Neuronal stem cell (in vitro differentiated cells): ENCODE data around the gene APBB1.
A peak's percentile ranks its signal among the peaks of the same experiment; 100 is the strongest.

Source experiments
- DNase-seq: peaks from one replicate; pipeline ENCODE4 v3.0.0-alpha.2; 2013; ENCODE audit warnings: low spot score
- H2AFZ ChIP-seq: one replicate; pipeline ENCODE4 v1.6.1; 2013; ENCODE audit warnings: mild to moderate bottlenecking, low read length, inconsistent platforms
- H2AK5ac ChIP-seq: 2 replicates; pipeline ENCODE4 v1.6.1; 2013; ENCODE audit warnings: low read depth, mild to moderate bottlenecking, inconsistent platforms, low read length, moderate library complexity, mixed read lengths
- H2BK120ac ChIP-seq: 2 replicates; pipeline ENCODE4 v1.6.1; 2013; ENCODE audit warnings: low read depth, mild to moderate bottlenecking, inconsistent platforms, low read length, moderate library complexity, mixed read lengths
- H2BK12ac ChIP-seq: one replicate; pipeline ENCODE4 v1.6.1; 2013; ENCODE audit warnings: low read length, inconsistent platforms
- H2BK15ac ChIP-seq: 2 replicates; pipeline ENCODE4 v1.6.1; 2013; ENCODE audit warnings: mild to moderate bottlenecking, low read length, inconsistent platforms, mixed read lengths
- H2BK5ac ChIP-seq: one replicate; pipeline ENCODE4 v1.6.1; 2013; ENCODE audit warnings: inconsistent platforms, mild to moderate bottlenecking, low read length, moderate library complexity
- H3K14ac ChIP-seq: one replicate; pipeline ENCODE4 v1.6.1; 2013; ENCODE audit warnings: low read length, inconsistent platforms
- H3K18ac ChIP-seq: 2 replicates; pipeline ENCODE4 v1.6.1; 2013; ENCODE audit warnings: low read length, inconsistent platforms
- H3K23ac ChIP-seq: 2 replicates; pipeline ENCODE4 v1.6.1; 2013; ENCODE audit warnings: low read depth, mild to moderate bottlenecking, mixed read lengths, low read length, inconsistent platforms; ENCODE audit not compliant: poor library complexity
- H3K27ac ChIP-seq: replicated peaks from 3 replicates; pipeline ENCODE4 v1.5.1; 2013; ENCODE audit warnings: low read length, inconsistent platforms
- H3K27me3 ChIP-seq, 3 experiments: 2 replicates each; pipeline ENCODE4 v1.6.1; 2013; ENCODE audit warnings: low read length in 3 of 3, mild to moderate bottlenecking in 2 of 3, inconsistent platforms in 1 of 3, low read depth in 1 of 3, mixed read lengths in 1 of 3, moderate library complexity in 1 of 3; ENCODE audit not compliant: control insufficient read depth in 3 of 3, insufficient read depth in 3 of 3
- H3K36me3 ChIP-seq, 2 donors: replicated peaks in 1 of 2; 2 replicates each; pipeline ENCODE4 v1.6.1; 2013; ENCODE audit warnings: low read length in 2 of 2; ENCODE audit not compliant: control insufficient read depth in 2 of 2, insufficient read depth in 2 of 2
- H3K4ac ChIP-seq: 2 replicates; pipeline ENCODE4 v1.6.1; 2013; ENCODE audit warnings: inconsistent platforms, mild to moderate bottlenecking, low read length, moderate library complexity
- H3K4me1 ChIP-seq, 2 donors: 1 replicate in 1 of 2; 2 replicates in 1 of 2; pipeline ENCODE4 v1.6.1; 2013; ENCODE audit warnings: low read length in 2 of 2, low read depth in 1 of 2; ENCODE audit not compliant: control insufficient read depth in 2 of 2, insufficient read depth in 1 of 2
- H3K4me2 ChIP-seq: one replicate; pipeline ENCODE4 v1.6.1; 2013; ENCODE audit warnings: mild to moderate bottlenecking, low read length, inconsistent platforms; ENCODE audit not compliant: insufficient read depth, poor library complexity, severe bottlenecking
- H3K4me3 ChIP-seq, 2 donors: 2 replicates each; pipeline ENCODE4 v1.5.1; 2013; ENCODE audit warnings: low read length in 2 of 2, mild to moderate bottlenecking in 2 of 2, inconsistent platforms in 1 of 2, moderate library complexity in 1 of 2
- H3K79me1 ChIP-seq: one replicate; pipeline ENCODE4 v1.6.1; 2013; ENCODE audit warnings: low read depth, mild to moderate bottlenecking, inconsistent platforms, low read length, moderate library complexity
- H3K9ac ChIP-seq: one replicate; pipeline ENCODE4 v1.6.1; 2013; ENCODE audit warnings: mild to moderate bottlenecking, low read depth, low read length, inconsistent platforms; ENCODE audit not compliant: poor library complexity
- H3K9me3 ChIP-seq, 2 donors: replicated peaks in 1 of 2; 2 replicates each; pipeline versions ENCODE3 to v1.6.1; 2013; ENCODE audit warnings: low read length in 2 of 2, mild to moderate bottlenecking in 2 of 2, inconsistent platforms in 1 of 2, low read depth in 1 of 2, mixed read lengths in 1 of 2, moderate library complexity in 1 of 2; ENCODE audit not compliant: control insufficient read depth in 2 of 2, insufficient read depth in 1 of 2
- H4K8ac ChIP-seq: one replicate; pipeline ENCODE4 v1.6.1; 2013; ENCODE audit warnings: low read depth, mild to moderate bottlenecking, inconsistent platforms, low read length, moderate library complexity
- H4K91ac ChIP-seq: one replicate; pipeline ENCODE4 v1.6.1; 2013; ENCODE audit warnings: low read length, low read depth, mild to moderate bottlenecking, inconsistent platforms; ENCODE audit not compliant: poor library complexity
- WGBS, 2 donors: extraction: QIAGEN DNeasy Blood & Tissue Kit; methylation state at CpG; one replicate each; pipeline ENCODE4 v1.1.7; 2013; ENCODE audit warnings: missing lambda C conversion rate in 2 of 2, mixed read lengths in 1 of 2; ENCODE audit not compliant: insufficient read length in 2 of 2, insufficient replicate concordance in 1 of 2; ENCODE audit errors: extremely low coverage in 2 of 2; 5-methylcytosine and 5-hydroxymethylcytosine counted together

The APBB1 gene

GRCh38 chr11:6405846-6406245 is 13.0 kb downstream of the APBB1 start:
- Histone ChIP-seq H4K8ac (no peak overlapping the region), H2AK5ac (no peak overlapping the region), H3K18ac (no peak overlapping the region), H3K4me3 (no peak overlapping the region), H3K4me2 (no peak overlapping the region), H2BK120ac (no peak overlapping the region), H2BK12ac (no peak overlapping the region), H3K9ac (no peak overlapping the region), H3K4ac (no peak overlapping the region), H3K14ac (no peak overlapping the region), H3K9me3 (no peaks in the 10 kb centered on the region), H3K36me3 (peaks cover 29 to 58% of the 10 kb centered on the region in 2 donors), H3K23ac (no peak overlapping the region), H2BK15ac (no peak overlapping the region), H2AFZ (no peak overlapping the region), H3K79me1 (peaks cover 11% of the 10 kb centered on the region), H2BK5ac (no peak overlapping the region), H3K27me3 (no peaks in the 10 kb centered on the region), H3K27ac (no peak overlapping the region), H3K4me1 (peaks cover 16 to 22% of the 10 kb centered on the region in 2 donors), H4K91ac (no peak overlapping the region)
- no peak for DNase-seq
- no CpG with 5 or more reads among the region's 6 CpGs for WGBS, 2 donors

GRCh38 chr11:6405052-6405667 is 13.7 kb downstream of the APBB1 start:
- WGBS, 2 donors, result no CpG with 5 or more reads among the region's 13 CpGs
- H3K4ac ChIP-seq, result no peak overlapping the region
- H3K18ac ChIP-seq, result peak overlapping the region; percentile 52
- H3K23ac ChIP-seq, result peak overlapping the region; percentile 51
- H3K4me3 ChIP-seq, result no peak overlapping the region
- H4K91ac ChIP-seq, result no peak overlapping the region
- H4K8ac ChIP-seq, result no peak overlapping the region
- no peak overlapping the region for H3K9ac ChIP-seq
- H2BK15ac ChIP-seq, result no peak overlapping the region
- no peak overlapping the region for H2BK12ac ChIP-seq
- no peak overlapping the region for H3K14ac ChIP-seq
- H2AK5ac ChIP-seq, result no peak overlapping the region
- no peaks in the 10 kb centered on the region for H3K27me3 ChIP-seq
- peaks cover 16 to 22% of the 10 kb centered on the region in 2 donors for H3K4me1 ChIP-seq
- H3K27ac ChIP-seq, result peak overlapping the region; percentile 11
- peaks cover 27 to 56% of the 10 kb centered on the region in 2 donors for H3K36me3 ChIP-seq
- H2BK120ac ChIP-seq, result no peak overlapping the region
- peak; percentile 75 for DNase-seq
- H2BK5ac ChIP-seq, result no peak overlapping the region
- H3K79me1 ChIP-seq, result peaks cover 11% of the 10 kb centered on the region
- H3K4me2 ChIP-seq, result no peak overlapping the region
- no peak overlapping the region for H2AFZ ChIP-seq
- H3K9me3 ChIP-seq, result no peaks in the 10 kb centered on the region

GRCh38 chr11:6404342-6405051 is 14.4 kb downstream of the APBB1 start:
- peak overlapping the region; percentile 65 for H3K18ac ChIP-seq
- H4K91ac ChIP-seq, result peak overlapping the region; percentile 87
- peaks cover 16 to 22% of the 10 kb centered on the region in 2 donors for H3K4me1 ChIP-seq
- H2BK5ac ChIP-seq, result no peak overlapping the region
- peak overlapping the region; percentile 86 for H3K9ac ChIP-seq
- peak overlapping the region; percentile 85 for H2BK12ac ChIP-seq
- peak overlapping the region; percentile 92 for H3K14ac ChIP-seq
- H3K9me3 ChIP-seq, result no peaks in the 10 kb centered on the region
- peaks cover 11% of the 10 kb centered on the region for H3K79me1 ChIP-seq
- no peak for DNase-seq
- no peak overlapping the region for H2BK120ac ChIP-seq
- H3K36me3 ChIP-seq, result peaks cover 27 to 49% of the 10 kb centered on the region in 2 donors
- no peaks in the 10 kb centered on the region for H3K27me3 ChIP-seq
- no peak overlapping the region for H3K27ac ChIP-seq
- H3K23ac ChIP-seq, result peak overlapping the region; percentile 51
- peak overlapping the region; percentile 21 for H2BK15ac ChIP-seq
- no peak overlapping the region for H2AFZ ChIP-seq
- H4K8ac ChIP-seq, result no peak overlapping the region
- H3K4me3 ChIP-seq, result peak overlapping the region in 1 of 2 donors; percentile 7
- H2AK5ac ChIP-seq, result peak overlapping the region; percentile 8
- no CpG with 5 or more reads among the region's 16 CpGs for WGBS, 2 donors
- no peak overlapping the region for H3K4ac ChIP-seq
- no peak overlapping the region for H3K4me2 ChIP-seq

- no peak overlapping the region for H4K8ac ChIP-seq
- H3K27me3 ChIP-seq, result no peaks in the 10 kb centered on the region
- peaks cover 28 to 47% of the 10 kb centered on the region in 2 donors for H3K36me3 ChIP-seq
- H3K4me2 ChIP-seq, result no peak overlapping the region
- H3K23ac ChIP-seq, result no peak overlapping the region
- no peak overlapping the region for H3K4ac ChIP-seq
- H2BK120ac ChIP-seq, result no peak overlapping the region
- peak overlapping the region; percentile 46 for H4K91ac ChIP-seq
- no peak overlapping the region for H2BK15ac ChIP-seq
- H2BK5ac ChIP-seq, result no peak overlapping the region
- WGBS, 2 donors, result no CpG with 5 or more reads among the region's 8 CpGs
- no peak overlapping the region for H3K18ac ChIP-seq
- no peak overlapping the region for H3K14ac ChIP-seq
- H3K9ac ChIP-seq, result no peak overlapping the region
- H3K79me1 ChIP-seq, result peaks cover 11% of the 10 kb centered on the region
- no peak overlapping the region for H2AFZ ChIP-seq
- no peak overlapping the region for H2AK5ac ChIP-seq
- no peak overlapping the region for H2BK12ac ChIP-seq
- peaks cover 16 to 28% of the 10 kb centered on the region in 2 donors for H3K4me1 ChIP-seq
- H3K27ac ChIP-seq, result no peak overlapping the region
- no peaks in the 10 kb centered on the region for H3K9me3 ChIP-seq
- DNase-seq, result no peak
- H3K4me3 ChIP-seq, result no peak overlapping the region
These were observed 15.4 kb downstream of the APBB1 start for GRCh38 chr11:6403539-6403938.
